PFSK-1 (cell line): ENCODE measurements around the gene IFT52.

Experiments used
- FOXP2 ChIP-seq: optimal IDR thresholded peaks from 2 replicates; pipeline ENCODE3; 2011; ENCODE audit warnings: borderline replicate concordance, control low read depth, inconsistent platforms; ENCODE audit not compliant: insufficient read depth; ENCODE audit errors: extremely low read length, extremely low read depth
- POLR2AphosphoS5 ChIP-seq: IDR thresholded peaks from 2 replicates; pipeline ENCODE4 v1.6.1; 2012; ENCODE audit warnings: low read depth, mild to moderate bottlenecking, control low read depth, low read length, moderate library complexity
- REST ChIP-seq, 2 experiments: IDR thresholded peaks; 2 replicates each; pipeline versions ENCODE4 v1.6.1 to v1.8.0; 2011 to 2012; ENCODE audit warnings: low read depth in 2 of 2, low read length in 2 of 2, control low read depth in 1 of 2, inconsistent platforms in 1 of 2, mild to moderate bottlenecking in 1 of 2, moderate library complexity in 1 of 2; ENCODE audit not compliant: insufficient read depth in 1 of 2
- SIN3A ChIP-seq: IDR thresholded peaks from 2 replicates; pipeline ENCODE4 v1.6.1; 2012; ENCODE audit warnings: mild to moderate bottlenecking, low read length, moderate library complexity, borderline replicate concordance; ENCODE audit not compliant: insufficient read depth
- TAF1 ChIP-seq: IDR thresholded peaks from 2 replicates; pipeline ENCODE4 v1.6.1; 2012; ENCODE audit warnings: low read length, control low read depth, borderline replicate concordance; ENCODE audit not compliant: insufficient read depth

- no peak for TF ChIP-seq TAF1
- TF ChIP-seq SIN3A, result no peak
- TF ChIP-seq REST (IDR thresholded peaks at IDR 0.05; ENCODE audit: insufficient read depth in 1 of 2, low read depth in 2 of 2, low read length in 2 of 2), result no peak
- no peak for TF ChIP-seq POLR2AphosphoS5
- TF ChIP-seq FOXP2, result no peak
Measured at GRCh38 chr20:43583982-43584432, 6.7 kb upstream of the IFT52 start.
